MCF 10A (cell line): Measurements from ENCODE around the gene SLC25A26. TPM values are rescaled to one million over a fixed set of nuclear protein-coding genes. Genes with fewer than 3 reads are reported as not detected.

Experiments used
- BruUV-seq: library from RNA; stranded (reverse); fragments of 400-500 nt; replicated peaks from 2 replicates; lab custom pipeline; 2021; lab: Mats Ljungman, UMichigan
- CTCF ChIA-PET: fragments of 300-600 bp; sonication (Branson Sonifier 250); formaldehyde crosslinking; extraction: SDS; loops from one replicate; lab custom pipeline; 2021; ENCODE audit warnings: antibody characterized with exemption, inconsistent platforms; lab: Yijun Ruan, JAX
- POLR2A ChIA-PET: fragments of 300-600, 350-650 bp; sonication (Branson Sonifier 250); formaldehyde crosslinking; extraction: SDS; loops from one replicate; lab custom pipeline; 2020; ENCODE audit warnings: antibody characterized with exemption, inconsistent platforms; lab: Yijun Ruan, JAX
- DNase-seq: peaks from one replicate; pipeline ENCODE4 v3.0.0-alpha.2; 2018; ENCODE audit not compliant: unreplicated experiment
- H3K27ac Mint-ChIP-seq: one replicate; pipeline ENCODE4 v1.8.0; 2022; ENCODE audit warnings: mild to moderate bottlenecking, low read depth, mixed read lengths; ENCODE audit not compliant: unreplicated experiment
- H3K27me3 Mint-ChIP-seq: one replicate; pipeline ENCODE4 v1.8.0; 2022; ENCODE audit warnings: mixed read lengths; ENCODE audit not compliant: insufficient read depth, unreplicated experiment
- H3K36me3 Mint-ChIP-seq: one replicate; pipeline ENCODE4 v1.8.0; 2022; ENCODE audit warnings: mild to moderate bottlenecking, moderate library complexity, mixed read lengths; ENCODE audit not compliant: insufficient read depth, unreplicated experiment
- H3K4me1 Mint-ChIP-seq: one replicate; pipeline ENCODE4 v1.8.0; 2022; ENCODE audit warnings: mixed read lengths; ENCODE audit not compliant: insufficient read depth, unreplicated experiment
- H3K4me3 Mint-ChIP-seq: one replicate; pipeline ENCODE4 v1.8.0; 2022; ENCODE audit warnings: mild to moderate bottlenecking, moderate library complexity, mixed read lengths; ENCODE audit not compliant: unreplicated experiment
- H3K9me3 Mint-ChIP-seq: one replicate; pipeline ENCODE4 v1.8.0; 2022; ENCODE audit warnings: mixed read lengths; ENCODE audit not compliant: unreplicated experiment
- intact Hi-C: fragments of 100-400 bp; cut with micrococcal nuclease; formaldehyde crosslinking; loops from 2 replicates; pipeline ENCODE4 v1.14.1; 2022
- total RNA-seq: library from RNA; stranded (reverse); gene quantifications from 2 replicates; pipeline ENCODE4 v1.2.3, GENCODE V29; 2022
- TF ChIP-seq, protein P1 (sequence below): fragments of 200-600 bp; IDR thresholded peaks from one replicate; pipeline ENCODE4 v1.8.0; 2022; ENCODE audit warnings: antibody characterized with exemption, mild to moderate bottlenecking; ENCODE audit not compliant: unreplicated experiment

SLC25A26 gene
- total RNA-seq, 1 experiment from 2014 or later = 24.8 TPM

- CTCF ChIA-PET = no interaction called here
- intact Hi-C loops = no loop called here
- no peak overlapping the region for H3K27ac Mint-ChIP-seq
- H3K27me3 Mint-ChIP-seq = peaks cover 20% of the 10 kb centered on the region
- H3K4me1 Mint-ChIP-seq = no peaks in the 10 kb centered on the region
- POLR2A ChIA-PET = interaction anchor here (0.6 to 0.7 kb wide), 2 partner anchors 14 to 432 kb away, joined by 3 to 6 read pairs; no protein-coding TSS in a partner anchor
- DNase-seq = no peak
- H3K4me3 Mint-ChIP-seq = no peak overlapping the region
- no peaks in the 10 kb centered on the region for H3K36me3 Mint-ChIP-seq
- BruUV-seq = no TSS peak
- TF ChIP-seq, protein P1, sequence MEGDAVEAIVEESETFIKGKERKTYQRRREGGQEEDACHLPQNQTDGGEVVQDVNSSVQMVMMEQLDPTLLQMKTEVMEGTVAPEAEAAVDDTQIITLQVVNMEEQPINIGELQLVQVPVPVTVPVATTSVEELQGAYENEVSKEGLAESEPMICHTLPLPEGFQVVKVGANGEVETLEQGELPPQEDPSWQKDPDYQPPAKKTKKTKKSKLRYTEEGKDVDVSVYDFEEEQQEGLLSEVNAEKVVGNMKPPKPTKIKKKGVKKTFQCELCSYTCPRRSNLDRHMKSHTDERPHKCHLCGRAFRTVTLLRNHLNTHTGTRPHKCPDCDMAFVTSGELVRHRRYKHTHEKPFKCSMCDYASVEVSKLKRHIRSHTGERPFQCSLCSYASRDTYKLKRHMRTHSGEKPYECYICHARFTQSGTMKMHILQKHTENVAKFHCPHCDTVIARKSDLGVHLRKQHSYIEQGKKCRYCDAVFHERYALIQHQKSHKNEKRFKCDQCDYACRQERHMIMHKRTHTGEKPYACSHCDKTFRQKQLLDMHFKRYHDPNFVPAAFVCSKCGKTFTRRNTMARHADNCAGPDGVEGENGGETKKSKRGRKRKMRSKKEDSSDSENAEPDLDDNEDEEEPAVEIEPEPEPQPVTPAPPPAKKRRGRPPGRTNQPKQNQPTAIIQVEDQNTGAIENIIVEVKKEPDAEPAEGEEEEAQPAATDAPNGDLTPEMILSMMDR = no peak
- no peaks in the 10 kb centered on the region for H3K9me3 Mint-ChIP-seq
These were observed 12.6 kb upstream of the SLC25A26 start for GRCh38 chr3:66208189-66208588.

DNA sequence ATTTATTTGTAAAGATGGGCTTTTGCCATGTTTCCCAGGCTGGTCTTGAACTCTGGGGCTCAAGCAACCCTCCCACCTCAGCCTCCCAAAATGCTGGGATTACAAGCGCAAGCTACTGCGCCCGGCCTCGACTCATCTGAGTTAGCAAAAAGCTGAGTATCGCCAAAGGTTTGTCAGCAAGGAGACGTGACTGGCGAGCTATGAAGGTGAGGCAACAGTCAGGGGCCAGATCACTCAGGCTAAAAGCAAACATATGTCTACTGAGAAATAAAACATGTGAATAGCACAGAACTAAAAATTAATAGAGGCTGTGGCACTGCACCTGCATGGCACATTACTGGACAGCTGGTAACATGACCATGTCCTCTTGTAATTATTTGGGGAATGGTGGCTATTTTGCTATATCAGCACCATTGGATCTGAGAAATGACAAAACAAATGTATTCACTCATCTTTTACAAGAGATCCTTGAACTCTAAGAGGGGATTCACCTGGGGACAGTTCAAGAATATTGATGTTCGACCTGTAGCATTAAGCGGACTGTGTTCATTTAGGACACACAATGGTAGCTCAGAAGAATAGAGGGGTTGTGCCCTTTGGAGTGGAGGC, 10.0 kb upstream of the SLC25A26 start:
- no peaks in the 10 kb centered on the region for H3K4me1 Mint-ChIP-seq
- BruUV-seq = no TSS peak
- H3K27me3 Mint-ChIP-seq = peaks cover 3% of the 10 kb centered on the region
- DNase-seq = no peak
- TF ChIP-seq, protein P1 = no peak
- no peaks in the 10 kb centered on the region for H3K9me3 Mint-ChIP-seq
- no peaks in the 10 kb centered on the region for H3K36me3 Mint-ChIP-seq
- CTCF ChIA-PET = interaction anchor here (0.7 to 1.3 kb wide), 2 partner anchors 11 to 1726 kb away, joined by 3 read pairs; no protein-coding TSS in a partner anchor
- H3K27ac Mint-ChIP-seq = no peak overlapping the region
- H3K4me3 Mint-ChIP-seq = no peak overlapping the region
- POLR2A ChIA-PET = interaction anchor here (0.7 kb wide), 1 partner anchor 10 kb away, joined by 3 read pairs; no protein-coding TSS in a partner anchor
- intact Hi-C loops = no loop called here

- POLR2A ChIA-PET = interaction anchor here (0.7 kb wide), 1 partner anchor 11 kb away, joined by 3 read pairs; no protein-coding TSS in a partner anchor
- TF ChIP-seq, protein P1 = no peak
- H3K9me3 Mint-ChIP-seq = no peaks in the 10 kb centered on the region
- no TSS peak for BruUV-seq
- H3K27me3 Mint-ChIP-seq = no peaks in the 10 kb centered on the region
- no peaks in the 10 kb centered on the region for H3K36me3 Mint-ChIP-seq
- H3K4me1 Mint-ChIP-seq = no peaks in the 10 kb centered on the region
- no peak for DNase-seq
- no peak overlapping the region for H3K27ac Mint-ChIP-seq
- intact Hi-C loops = no loop called here
- H3K4me3 Mint-ChIP-seq = no peak overlapping the region
- CTCF ChIA-PET = interaction anchor here (0.6 to 1.3 kb wide), 5 partner anchors 12 to 1694 kb away, joined by 3 read pairs; no protein-coding TSS in a partner anchor
These were observed 9.0 kb upstream of the SLC25A26 start for GRCh38 chr3:66211779-66212178.

DNA sequence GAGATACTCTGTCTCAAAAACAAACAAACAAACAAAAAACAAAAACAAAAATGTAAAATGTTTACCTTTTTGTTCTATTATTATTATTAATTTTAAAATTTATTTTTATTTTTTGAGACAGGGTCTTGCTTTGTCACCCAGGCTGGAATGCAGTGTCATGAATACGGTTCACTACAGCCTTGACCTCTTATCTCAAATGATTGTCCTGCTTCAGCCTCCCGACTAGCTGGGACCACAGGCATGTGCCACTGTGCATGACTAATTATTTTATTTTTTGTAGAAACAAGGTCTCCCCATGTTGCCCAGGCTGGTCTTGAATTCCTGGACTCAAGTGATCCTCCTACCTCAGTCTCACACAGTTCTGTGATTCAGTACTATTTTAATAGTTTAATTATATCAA, 5.7 kb upstream of the SLC25A26 start:
- TF ChIP-seq, protein P1 = no peak
- H3K9me3 Mint-ChIP-seq = no peaks in the 10 kb centered on the region

More for the DNA sequence above, 5.7 kb upstream of the SLC25A26 start:
- Mint-ChIP-seq H3K4me3 (no peak overlapping the region), H3K36me3 (no peaks in the 10 kb centered on the region), H3K27me3 (no peaks in the 10 kb centered on the region), H3K4me1 (no peaks in the 10 kb centered on the region), H3K27ac (no peak overlapping the region)
- CTCF ChIA-PET = interaction anchor here (0.7 kb wide), 1 partner anchor 118 kb away, joined by 3 read pairs; no protein-coding TSS in a partner anchor
- no TSS peak for BruUV-seq
- DNase-seq = no peak
- POLR2A ChIA-PET = interaction anchor here (0.7 kb wide), 1 partner anchor 871 kb away, joined by 3 read pairs; no protein-coding TSS in a partner anchor
- intact Hi-C loops = no loop called here
